Measurements from ENCODE around the gene AKIRIN2. TPM values are rescaled to one million over a fixed set of nuclear protein-coding genes. Genes with fewer than 3 reads are reported as not detected.

AKIRIN2 gene
- total RNA-seq, 4 donors from 2014 or later: 11.7 to 26.9 (median 16.7) TPM

DNA sequence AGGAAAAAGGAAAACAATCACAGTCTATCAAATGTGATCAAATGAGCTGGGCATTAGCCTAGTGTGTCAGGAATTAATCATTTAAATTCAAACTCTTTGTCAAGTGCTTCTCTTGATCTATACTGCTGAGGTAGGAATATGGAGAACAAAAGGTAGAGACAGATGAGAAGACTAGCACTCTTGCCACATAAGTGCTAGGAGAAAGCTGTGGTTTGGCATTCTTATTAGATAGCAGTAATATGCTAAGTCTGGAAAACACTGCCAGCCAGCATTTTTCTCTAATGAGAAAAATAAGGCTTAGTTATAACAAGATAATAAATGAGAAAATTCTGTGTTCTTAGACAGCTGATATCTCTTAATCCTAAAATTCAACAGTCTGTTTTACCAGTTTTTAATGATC lies 73.2 kb downstream of the AKIRIN2 start:
- Histone ChIP-seq H3K9me3 (no peaks in the 10 kb centered on the region), H3K36me3 (peaks cover 0 to 68% of the 10 kb centered on the region in 2 donors), H3K4me3 (no peak overlapping the region), H3K4me1 (no peaks in the 10 kb centered on the region), H3K27ac (no peak overlapping the region), H3K27me3 (no peaks in the 10 kb centered on the region)
- TF ChIP-seq POLR2AphosphoS5 (IDR thresholded peaks at IDR 0.05) (no peak), POLR2A (IDR thresholded peaks at IDR 0.05) (no peak), EP300 (IDR thresholded peaks at IDR 0.05) (no peak)
- TF ChIP-seq, protein P1, sequence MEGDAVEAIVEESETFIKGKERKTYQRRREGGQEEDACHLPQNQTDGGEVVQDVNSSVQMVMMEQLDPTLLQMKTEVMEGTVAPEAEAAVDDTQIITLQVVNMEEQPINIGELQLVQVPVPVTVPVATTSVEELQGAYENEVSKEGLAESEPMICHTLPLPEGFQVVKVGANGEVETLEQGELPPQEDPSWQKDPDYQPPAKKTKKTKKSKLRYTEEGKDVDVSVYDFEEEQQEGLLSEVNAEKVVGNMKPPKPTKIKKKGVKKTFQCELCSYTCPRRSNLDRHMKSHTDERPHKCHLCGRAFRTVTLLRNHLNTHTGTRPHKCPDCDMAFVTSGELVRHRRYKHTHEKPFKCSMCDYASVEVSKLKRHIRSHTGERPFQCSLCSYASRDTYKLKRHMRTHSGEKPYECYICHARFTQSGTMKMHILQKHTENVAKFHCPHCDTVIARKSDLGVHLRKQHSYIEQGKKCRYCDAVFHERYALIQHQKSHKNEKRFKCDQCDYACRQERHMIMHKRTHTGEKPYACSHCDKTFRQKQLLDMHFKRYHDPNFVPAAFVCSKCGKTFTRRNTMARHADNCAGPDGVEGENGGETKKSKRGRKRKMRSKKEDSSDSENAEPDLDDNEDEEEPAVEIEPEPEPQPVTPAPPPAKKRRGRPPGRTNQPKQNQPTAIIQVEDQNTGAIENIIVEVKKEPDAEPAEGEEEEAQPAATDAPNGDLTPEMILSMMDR (IDR thresholded peaks at IDR 0.05): no peak
- ATAC-seq: no peak

DNA sequence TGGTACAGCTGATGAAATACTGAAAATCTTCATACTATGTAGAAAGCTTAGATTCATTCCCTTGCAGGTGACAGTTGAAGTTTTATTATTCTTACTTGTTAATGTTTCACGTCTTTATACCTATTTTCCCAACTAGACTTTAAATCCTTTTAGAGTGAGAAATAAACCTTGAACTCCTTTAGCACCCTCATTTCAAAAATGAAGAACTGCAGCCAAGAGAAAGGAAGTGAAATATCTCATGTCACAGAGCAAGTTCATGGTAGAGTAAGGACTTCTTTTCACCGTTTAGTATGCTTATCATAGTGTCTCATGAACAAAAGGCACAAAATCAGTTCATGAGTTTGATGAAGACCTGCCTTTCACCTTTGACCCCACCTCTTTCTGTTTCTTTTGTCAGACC lies 73.6 kb downstream of the AKIRIN2 start:
- Histone ChIP-seq H3K9me3 (no peaks in the 10 kb centered on the region), H3K27ac (no peak overlapping the region), H3K4me1 (no peaks in the 10 kb centered on the region), H3K4me3 (no peak overlapping the region), H3K27me3 (no peaks in the 10 kb centered on the region), H3K36me3 (peaks cover 0 to 72% of the 10 kb centered on the region in 2 donors)
- 70 to 74% methylated on average over 2 of the region's 2 CpGs for WGBS, 2 donors (ENCODE audit: low coverage in 1 of 2)
- TF ChIP-seq POLR2AphosphoS5 (IDR thresholded peaks at IDR 0.05) (no peak), POLR2A (IDR thresholded peaks at IDR 0.05) (no peak), EP300 (IDR thresholded peaks at IDR 0.05) (no peak)
- TF ChIP-seq, protein P1 (IDR thresholded peaks at IDR 0.05): no peak
- no peak for ATAC-seq

Small RNAs within 50 kb of the gene (small RNA-seq; reads per million reads assigned to genes)
- gene RF01210: 0 reads per million in 4 donors

Other genes with a start within 250 kb of the AKIRIN2 start
- gene SLC35A1, start 229.3 kb downstream of the AKIRIN2 start, total RNA-seq: 10 to 100 TPM; 14.5 to 19.9 (median 16.1) TPM
- gene RARS2, start 112.2 kb downstream of the AKIRIN2 start, total RNA-seq: 10 to 100 TPM; 13.6 to 26.9 (median 23.4) TPM
- 10 to 100 TPM; 11.3 to 24.3 (median 14.1) TPM for gene ORC3, start 112.1 kb downstream of the AKIRIN2 start, total RNA-seq